Measurements from ENCODE around the gene COX8C.

COX8C gene

GRCh38 chr14:93302688-93303581 lies 44.0 kb upstream of the COX8C start:
- peaks cover 18% of the 10 kb centered on the region for H3K4me1 ChIP-seq (ENCODE audit: control insufficient read depth, insufficient read depth, low read length)
- POLR2A ChIA-PET, result no interaction called here
- no peak overlapping the region for H3K4me3 ChIP-seq (ENCODE audit: low read depth, low read length)
- CTCF ChIA-PET, result interaction anchor here (0.8 kb wide), 1 partner anchor 15 kb away, joined by 4 read pairs; no protein-coding TSS in a partner anchor
- H3K36me3 ChIP-seq (ENCODE audit: control insufficient read depth in 2 of 2, insufficient read depth in 1 of 2, low read length in 2 of 2), result no peaks in the 10 kb centered on the region
- H3K9me3 ChIP-seq (ENCODE audit: control insufficient read depth, insufficient read depth, low read depth, low read length), result no peaks in the 10 kb centered on the region
- H3K27ac ChIP-seq (ENCODE audit: extremely low read depth, low read depth, low read length), result no peak overlapping the region
- TF ChIP-seq ZNF121 (tag by site-specific recombination; IDR thresholded peaks at IDR 0.05) (peak; percentile 77; the same call in 1 of the 2 replicates), KLF1 (tag by site-specific recombination; IDR thresholded peaks at IDR 0.05) (peak; percentile 60), ZNF214 (tag by site-specific recombination; IDR thresholded peaks at IDR 0.05; ENCODE audit: borderline replicate concordance) (no peak), ZNF362 (tag by site-specific recombination; IDR thresholded peaks at IDR 0.05) (peak; percentile 28; the same call in 1 of the 2 replicates), ZNF146 (tag by site-specific recombination; IDR thresholded peaks at IDR 0.05) (peak; percentile 57), ZNF354C (tag by site-specific recombination; IDR thresholded peaks at IDR 0.05; ENCODE audit: borderline replicate concordance, low read depth) (no peak), ZBTB21 (tag by site-specific recombination; IDR thresholded peaks at IDR 0.05) (no peak), ZNF473 (tag by site-specific recombination; IDR thresholded peaks at IDR 0.05) (no peak)

- no peaks in the 10 kb centered on the region for H3K36me3 ChIP-seq (ENCODE audit: control insufficient read depth in 2 of 2, insufficient read depth in 1 of 2, low read length in 2 of 2)
- H3K9me3 ChIP-seq (ENCODE audit: control insufficient read depth, insufficient read depth, low read depth, low read length), result no peaks in the 10 kb centered on the region
- ChIA-PET POLR2A (no interaction called here), CTCF (interaction anchor here (0.8 kb wide), 1 partner anchor 15 kb away, joined by 4 read pairs; no protein-coding TSS in a partner anchor)
- H3K27ac ChIP-seq (ENCODE audit: extremely low read depth, low read depth, low read length), result no peak overlapping the region
- H3K4me3 ChIP-seq (ENCODE audit: low read depth, low read length), result no peak overlapping the region
- peaks cover 16% of the 10 kb centered on the region for H3K4me1 ChIP-seq (ENCODE audit: control insufficient read depth, insufficient read depth, low read length)
- TF ChIP-seq SCRT2 (tag by site-specific recombination; IDR thresholded peaks at IDR 0.05), result peak; percentile 61; the same call in 1 of the 2 replicates
- TF ChIP-seq ZNF692 (tag by site-specific recombination; IDR thresholded peaks at IDR 0.05), result no peak
- 0 out of 2 replicates have a peak, but pooled peaks have one; percentile 48 for TF ChIP-seq SCRT1 (tag by site-specific recombination; IDR thresholded peaks at IDR 0.05; ENCODE audit: borderline replicate concordance)
Observed at GRCh38 chr14:93303659-93304058, 43.3 kb upstream of the COX8C start.

DNA sequence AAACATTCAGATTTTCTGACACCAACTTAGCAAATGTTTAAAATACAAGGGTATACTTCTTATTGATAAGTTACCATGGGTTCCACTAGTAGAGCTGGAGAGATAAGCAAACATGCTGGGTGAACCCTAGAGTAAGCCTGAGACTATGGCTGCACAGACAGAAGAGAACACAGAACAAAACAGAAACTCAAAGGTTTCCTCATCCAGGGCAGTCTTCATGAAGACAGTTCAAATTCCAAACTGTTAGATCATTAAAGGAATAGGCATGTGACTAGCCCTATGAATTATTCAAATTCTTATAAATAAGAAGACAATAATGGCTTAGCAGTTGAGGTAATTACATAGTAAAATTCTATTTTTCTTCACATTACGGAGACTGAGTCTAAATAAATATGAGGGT lies 42.2 kb upstream of the COX8C start:
- Histone ChIP-seq H3K9me3 (ENCODE audit: control insufficient read depth, insufficient read depth, low read depth, low read length) (no peaks in the 10 kb centered on the region), H3K27ac (ENCODE audit: extremely low read depth, low read depth, low read length) (no peak overlapping the region), H3K36me3 (ENCODE audit: control insufficient read depth in 2 of 2, insufficient read depth in 1 of 2, low read length in 2 of 2) (no peaks in the 10 kb centered on the region), H3K4me3 (ENCODE audit: low read depth, low read length) (no peak overlapping the region), H3K4me1 (ENCODE audit: control insufficient read depth, insufficient read depth, low read length) (peaks cover 17% of the 10 kb centered on the region)
- CTCF ChIA-PET, result interaction anchor here (0.6 kb wide), 1 partner anchor 640 kb away, joined by 3 read pairs; no protein-coding TSS in a partner anchor
- POLR2A ChIA-PET, result no interaction called here
- TF ChIP-seq, protein P1, sequence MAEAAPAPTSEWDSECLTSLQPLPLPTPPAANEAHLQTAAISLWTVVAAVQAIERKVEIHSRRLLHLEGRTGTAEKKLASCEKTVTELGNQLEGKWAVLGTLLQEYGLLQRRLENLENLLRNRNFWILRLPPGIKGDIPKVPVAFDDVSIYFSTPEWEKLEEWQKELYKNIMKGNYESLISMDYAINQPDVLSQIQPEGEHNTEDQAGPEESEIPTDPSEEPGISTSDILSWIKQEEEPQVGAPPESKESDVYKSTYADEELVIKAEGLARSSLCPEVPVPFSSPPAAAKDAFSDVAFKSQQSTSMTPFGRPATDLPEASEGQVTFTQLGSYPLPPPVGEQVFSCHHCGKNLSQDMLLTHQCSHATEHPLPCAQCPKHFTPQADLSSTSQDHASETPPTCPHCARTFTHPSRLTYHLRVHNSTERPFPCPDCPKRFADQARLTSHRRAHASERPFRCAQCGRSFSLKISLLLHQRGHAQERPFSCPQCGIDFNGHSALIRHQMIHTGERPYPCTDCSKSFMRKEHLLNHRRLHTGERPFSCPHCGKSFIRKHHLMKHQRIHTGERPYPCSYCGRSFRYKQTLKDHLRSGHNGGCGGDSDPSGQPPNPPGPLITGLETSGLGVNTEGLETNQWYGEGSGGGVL (tag by site-specific recombination; IDR thresholded peaks at IDR 0.05), result no peak
- TF ChIP-seq GLIS2 (tag by site-specific recombination; IDR thresholded peaks at IDR 0.05) (no peak), ZNF37A (tag by site-specific recombination; IDR thresholded peaks at IDR 0.05) (no peak), ZNF311 (tag by site-specific recombination; IDR thresholded peaks at IDR 0.05; ENCODE audit: borderline replicate concordance) (no peak), TRIM28 (IDR thresholded peaks at IDR 0.05; ENCODE audit: borderline replicate concordance, low read length) (no peak), KLF16 (tag by site-specific recombination; IDR thresholded peaks at IDR 0.05) (no peak), ZNF140 (tag by site-specific recombination; IDR thresholded peaks at IDR 0.05) (no peak), GLI2 (tag by site-specific recombination; IDR thresholded peaks at IDR 0.05; ENCODE audit: borderline replicate concordance, low read depth) (no peak), ZNF521 (tag by site-specific recombination; IDR thresholded peaks at IDR 0.05) (no peak), ZBTB8A (tag by site-specific recombination; IDR thresholded peaks at IDR 0.05) (no peak)
- TF ChIP-seq, protein P2, sequence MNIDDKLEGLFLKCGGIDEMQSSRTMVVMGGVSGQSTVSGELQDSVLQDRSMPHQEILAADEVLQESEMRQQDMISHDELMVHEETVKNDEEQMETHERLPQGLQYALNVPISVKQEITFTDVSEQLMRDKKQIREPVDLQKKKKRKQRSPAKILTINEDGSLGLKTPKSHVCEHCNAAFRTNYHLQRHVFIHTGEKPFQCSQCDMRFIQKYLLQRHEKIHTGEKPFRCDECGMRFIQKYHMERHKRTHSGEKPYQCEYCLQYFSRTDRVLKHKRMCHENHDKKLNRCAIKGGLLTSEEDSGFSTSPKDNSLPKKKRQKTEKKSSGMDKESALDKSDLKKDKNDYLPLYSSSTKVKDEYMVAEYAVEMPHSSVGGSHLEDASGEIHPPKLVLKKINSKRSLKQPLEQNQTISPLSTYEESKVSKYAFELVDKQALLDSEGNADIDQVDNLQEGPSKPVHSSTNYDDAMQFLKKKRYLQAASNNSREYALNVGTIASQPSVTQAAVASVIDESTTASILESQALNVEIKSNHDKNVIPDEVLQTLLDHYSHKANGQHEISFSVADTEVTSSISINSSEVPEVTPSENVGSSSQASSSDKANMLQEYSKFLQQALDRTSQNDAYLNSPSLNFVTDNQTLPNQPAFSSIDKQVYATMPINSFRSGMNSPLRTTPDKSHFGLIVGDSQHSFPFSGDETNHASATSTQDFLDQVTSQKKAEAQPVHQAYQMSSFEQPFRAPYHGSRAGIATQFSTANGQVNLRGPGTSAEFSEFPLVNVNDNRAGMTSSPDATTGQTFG (tag by site-specific recombination; IDR thresholded peaks at IDR 0.05; ENCODE audit: borderline replicate concordance), result no peak

Data from HEK293 (cell line).